Spleen (tissue), 11 donors: ENCODE measurements around the gene DDAH2. TPM values are rescaled to one million over a fixed set of nuclear protein-coding genes. Genes with fewer than 3 reads are reported as not detected.

ENCODE experiments used
- DNase-seq: peaks from one replicate; pipeline ENCODE4 v3.0.0-alpha.2; 2020
- H3K27ac ChIP-seq, 8 donors: fragments of 200-600 bp; sonication (generic) in 7 of 8; 1 replicate in 4 of 8; 2 replicates in 4 of 8; pipeline versions ENCODE4 v1.5.0 to v1.8.0; 2016 to 2021; ENCODE audit warnings: inconsistent platforms in 4 of 8, mild to moderate bottlenecking in 4 of 8, moderate library complexity in 1 of 8
- H3K27me3 ChIP-seq, 7 donors: fragments of 200-600 bp; sonication (generic) in 6 of 7; replicated peaks in 1 of 7; 1 replicate in 4 of 7; 2 replicates in 3 of 7; pipeline versions ENCODE4 v1.5.0 to v1.8.0; 2016 to 2021; ENCODE audit warnings: inconsistent platforms in 3 of 7, mild to moderate bottlenecking in 1 of 7
- H3K36me3 ChIP-seq, 6 donors: fragments of 200-600 bp; sonication (generic) in 5 of 6; 1 replicate in 4 of 6; 2 replicates in 2 of 6; pipeline versions ENCODE4 v1.5.0 to v1.8.0; 2016 to 2021; ENCODE audit warnings: inconsistent platforms in 2 of 6
- H3K4me1 ChIP-seq, 6 donors: fragments of 200-600 bp; sonication (generic) in 5 of 6; 1 replicate in 3 of 6; 2 replicates in 3 of 6; pipeline versions ENCODE4 v1.5.0 to v1.8.0; 2016 to 2021; ENCODE audit warnings: inconsistent platforms in 3 of 6
- H3K4me3 ChIP-seq, 8 donors: fragments of 200-600 bp; sonication (generic) in 7 of 8; 1 replicate in 4 of 8; 2 replicates in 4 of 8; pipeline versions ENCODE4 v1.5.0 to v1.8.0; 2016 to 2021; ENCODE audit warnings: inconsistent platforms in 4 of 8, mild to moderate bottlenecking in 4 of 8, moderate library complexity in 2 of 8
- H3K9me3 ChIP-seq, 8 donors: fragments of 200-600 bp; sonication (generic) in 7 of 8; 1 replicate in 4 of 8; 2 replicates in 4 of 8; pipeline versions ENCODE4 v1.5.0 to v1.8.0; 2016 to 2021; ENCODE audit warnings: inconsistent platforms in 4 of 8
- POLR2A ChIP-seq, 3 donors: fragments of 450-650 bp; IDR thresholded peaks; one replicate each; pipeline ENCODE4 v1.5.1; 2017; ENCODE audit warnings: antibody characterized with exemption in 3 of 3, mild to moderate bottlenecking in 1 of 3
- POLR2AphosphoS5 ChIP-seq, 3 donors: sonication (generic); formaldehyde crosslinking; IDR thresholded peaks; one replicate each; pipeline ENCODE4 v1.5.1; 2017; ENCODE audit warnings: antibody characterized with exemption in 3 of 3
- WGBS, 5 donors: extraction: QIAGEN DNeasy Blood & Tissue Kit in 3 of 5; methylation state at CpG; one replicate each; pipeline versions ENCODE4 v1.1.5 to v1.1.7; 2013 to 2018; 5-methylcytosine and 5-hydroxymethylcytosine counted together
- intact Hi-C: fragments of 100-400 bp; cut with DNase I; formaldehyde crosslinking; loops from one replicate; pipeline ENCODE4 v1.15.0; 2023; ENCODE audit warnings: low total_unique reads
- polyA plus RNA-seq, 3 donors: library from polyadenylated mRNA; stranded (reverse); fragments of 200-250 nt; gene quantifications; one replicate each; pipeline ENCODE4 v1.2.1, GENCODE V29; 2013
- total RNA-seq, 7 donors: library from RNA; depleted of rRNA in 3 of 7; stranded (reverse); fragments of >200 nt in 3 of 7; fragmentation: NEBNext Ultra II Directional in 4 of 7; extraction: Animal tissue kit (Norgen Biotek cat#: 25700) in 4 of 7; gene quantifications; one replicate each; pipeline versions ENCODE4 v1.1.0 to v1.2.1, GENCODE V29; 2016 to 2021
- TF ChIP-seq, protein P1 (sequence below), 11 experiments: fragments of 200-600 bp in 7 of 11; fragments of 450-650 bp in 4 of 11; sonication (generic) in 4 of 11; IDR thresholded peaks in 8 of 11; conservative IDR thresholded peaks in 3 of 11; 1 replicate in 7 of 11; 2 replicates in 4 of 11; pipeline versions ENCODE4 v1.4.0 to v1.8.0; 2016 to 2021; ENCODE audit warnings: antibody characterized with exemption in 11 of 11, inconsistent platforms in 4 of 11, mild to moderate bottlenecking in 1 of 11
- donor health status: healthy with polysubstance abuse.
- donor health status: DM: no; HTN: no; CAD: no; lungs with moderate emphysema.
- donor health status: DM: no; HTN: no; CAD: no.
- donor health status: Bipolar disorder and iron deficiency.
- donor health status: healthy.
- donor health status: DM: no; HTN: no; CAD: no.
- donor health status: DM: yes; HTN: yes; CAD: no.

DDAH2 gene
- total and polyA plus RNA-seq, 10 donors, result 63.0 to 116 (median 76.7) TPM

DNA sequence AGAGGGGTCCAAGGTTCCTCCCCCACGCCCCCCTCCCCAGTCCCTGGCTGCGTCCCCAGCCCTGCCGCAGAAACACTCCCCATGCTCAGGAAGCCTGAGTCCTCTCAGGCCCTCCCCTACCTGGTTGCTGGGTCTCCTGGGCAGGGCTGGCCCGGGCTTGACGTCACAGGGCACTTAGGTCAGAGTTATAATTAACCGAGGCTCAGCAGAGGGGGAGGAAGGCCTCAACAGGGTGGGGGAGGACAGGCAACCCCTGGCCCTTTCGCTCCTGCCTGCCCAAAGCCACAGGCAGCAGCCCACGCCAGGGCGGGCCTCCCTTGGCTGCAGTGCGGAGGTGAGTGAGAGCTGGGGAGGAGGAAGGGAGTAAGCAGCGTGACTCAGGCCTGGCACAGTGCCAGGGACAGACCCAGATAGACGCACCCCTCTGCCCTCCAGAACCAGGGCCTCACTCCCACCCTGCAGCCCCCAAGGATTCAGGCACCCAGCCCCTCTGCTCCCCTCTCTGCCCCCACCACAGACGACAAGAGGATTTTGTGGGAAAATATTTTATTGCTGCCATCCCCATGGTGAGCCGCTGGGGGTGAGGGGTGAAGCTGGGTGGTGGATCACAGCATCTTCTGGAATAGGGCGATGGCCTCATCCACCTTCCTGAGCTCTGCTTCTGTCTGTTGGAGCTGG lies 48.0 kb upstream of the DDAH2 start, which contains the start of gene VWA7:
VWA7 (minus strand) TSS at position 340 of the 678 bp plus-strand sequence. CDS start 549 bp downstream, outside the sequence.
- peak; percentile 90 for DNase-seq
- H3K4me3 ChIP-seq, result peak within 1 kb of the TSS in 1 of 8 donors; percentile 44
- peak within 1 kb of the TSS in 6 of 8 donors; percentile 7 to 80 (median 32) for H3K27ac ChIP-seq
- H3K4me1 ChIP-seq, result peaks cover 9 to 42% (median 26%) of the 10 kb centered on the region in 6 donors
- TF ChIP-seq POLR2A (IDR thresholded peaks at IDR 0.05), result no peak
- TF ChIP-seq POLR2AphosphoS5 (IDR thresholded peaks at IDR 0.05), result peak; percentile 77 to 85 (median 78)
- intact Hi-C loops, result no loop called here
- peaks cover 0 to 47% (median 41%) of the 10 kb centered on the region in 6 donors for H3K36me3 ChIP-seq
- WGBS, 5 donors, result 8 to 18% (median 14%) methylated on average over 11 to 15 of the region's 15 CpGs
- no peaks in the 10 kb centered on the region for H3K9me3 ChIP-seq
- no peaks in the 10 kb centered on the region for H3K27me3 ChIP-seq

DNA sequence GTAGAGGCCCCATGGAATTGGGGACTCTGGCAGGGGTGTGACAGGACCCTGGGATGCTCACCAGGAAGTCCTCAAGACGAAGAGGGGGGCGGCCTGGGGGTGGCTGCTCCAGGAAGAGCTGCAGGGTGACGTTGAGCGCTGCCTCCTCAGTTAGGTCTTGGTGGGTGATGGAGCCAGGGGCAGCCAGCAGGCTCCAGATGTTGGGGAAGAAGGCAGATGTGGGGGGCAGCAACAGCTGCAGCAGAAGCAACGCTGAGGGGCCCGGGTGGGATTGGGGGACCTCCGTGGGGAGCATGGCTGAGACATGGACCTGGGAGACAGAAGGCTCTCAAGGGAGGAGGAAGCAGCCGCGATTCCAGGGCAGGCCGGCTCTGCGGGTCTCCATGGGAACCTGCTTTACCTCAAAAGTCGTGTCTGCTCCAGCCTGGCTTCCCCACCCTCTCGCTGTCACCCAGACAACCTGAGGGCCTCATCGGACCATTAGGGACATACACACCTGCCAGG lies 47.4 kb upstream of the DDAH2 start:
- H3K36me3 ChIP-seq, result peaks cover 0 to 41% (median 35%) of the 10 kb centered on the region in 6 donors
- 19 to 40% (median 31%) methylated on average over 11 to 14 of the region's 14 CpGs for WGBS, 5 donors
- H3K27ac ChIP-seq, result peak overlapping the region in 6 of 8 donors; percentile 7 to 80 (median 32)
- peak; percentile 70 for DNase-seq
- TF ChIP-seq, protein P1, sequence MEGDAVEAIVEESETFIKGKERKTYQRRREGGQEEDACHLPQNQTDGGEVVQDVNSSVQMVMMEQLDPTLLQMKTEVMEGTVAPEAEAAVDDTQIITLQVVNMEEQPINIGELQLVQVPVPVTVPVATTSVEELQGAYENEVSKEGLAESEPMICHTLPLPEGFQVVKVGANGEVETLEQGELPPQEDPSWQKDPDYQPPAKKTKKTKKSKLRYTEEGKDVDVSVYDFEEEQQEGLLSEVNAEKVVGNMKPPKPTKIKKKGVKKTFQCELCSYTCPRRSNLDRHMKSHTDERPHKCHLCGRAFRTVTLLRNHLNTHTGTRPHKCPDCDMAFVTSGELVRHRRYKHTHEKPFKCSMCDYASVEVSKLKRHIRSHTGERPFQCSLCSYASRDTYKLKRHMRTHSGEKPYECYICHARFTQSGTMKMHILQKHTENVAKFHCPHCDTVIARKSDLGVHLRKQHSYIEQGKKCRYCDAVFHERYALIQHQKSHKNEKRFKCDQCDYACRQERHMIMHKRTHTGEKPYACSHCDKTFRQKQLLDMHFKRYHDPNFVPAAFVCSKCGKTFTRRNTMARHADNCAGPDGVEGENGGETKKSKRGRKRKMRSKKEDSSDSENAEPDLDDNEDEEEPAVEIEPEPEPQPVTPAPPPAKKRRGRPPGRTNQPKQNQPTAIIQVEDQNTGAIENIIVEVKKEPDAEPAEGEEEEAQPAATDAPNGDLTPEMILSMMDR (IDR thresholded peaks at IDR 0.05 in 8 of 11, conservative IDR thresholded peaks at IDR 0.05 in 3 of 11), result no peak
- intact Hi-C loops, result no loop called here
- H3K27me3 ChIP-seq, result no peaks in the 10 kb centered on the region
- peaks cover 9 to 47% (median 29%) of the 10 kb centered on the region in 6 donors for H3K4me1 ChIP-seq
- peak overlapping the region in 1 of 8 donors; percentile 44 for H3K4me3 ChIP-seq
- H3K9me3 ChIP-seq, result no peaks in the 10 kb centered on the region

DNA sequence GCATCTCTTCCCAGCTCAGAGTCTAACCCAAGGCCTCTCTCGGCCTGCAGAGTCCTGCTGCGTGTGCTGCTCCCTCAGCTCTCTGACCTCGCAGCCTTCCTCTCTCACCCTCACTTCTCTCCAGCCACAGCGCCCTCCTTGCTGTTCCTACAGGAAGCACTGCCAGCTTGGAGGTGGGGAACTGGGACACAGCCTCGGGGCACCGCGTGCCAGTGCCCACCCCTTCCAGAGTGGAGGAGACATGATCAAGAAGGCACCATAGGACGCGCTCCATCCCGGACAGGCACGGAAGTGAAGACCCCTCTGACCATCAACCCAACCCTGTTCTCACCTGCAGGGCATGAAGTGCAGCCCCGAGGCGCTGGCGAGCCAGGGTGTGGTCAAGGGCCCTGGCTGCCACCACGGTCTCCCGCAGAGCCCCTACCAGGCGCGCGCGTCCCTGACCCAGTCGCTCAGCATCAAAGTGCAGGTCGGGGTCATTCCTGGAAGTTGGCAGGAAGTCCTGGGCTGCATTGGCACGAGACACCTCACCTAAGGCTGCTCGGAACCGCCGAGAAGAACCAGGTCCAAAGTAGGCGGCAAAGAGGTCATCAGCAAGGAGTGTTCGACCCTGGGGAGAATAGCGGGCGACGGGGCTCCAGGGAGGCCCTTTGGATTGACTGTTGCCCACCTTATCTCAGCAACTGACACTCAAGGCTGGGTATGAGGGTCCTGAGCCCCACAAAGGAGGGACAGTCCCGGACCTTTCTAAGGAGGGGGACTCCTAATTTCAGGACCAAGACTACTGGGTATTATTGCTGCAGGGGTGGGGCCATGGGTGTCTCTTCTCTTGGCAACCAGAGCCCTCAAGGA lies 46.8 kb upstream of the DDAH2 start:
- H3K36me3 ChIP-seq, result peaks cover 0 to 34% (median 28%) of the 10 kb centered on the region in 6 donors
- peak overlapping the region in 1 of 8 donors; percentile 69 for H3K27ac ChIP-seq
- intact Hi-C loops, result no loop called here
- no peaks in the 10 kb centered on the region for H3K9me3 ChIP-seq
- WGBS, 5 donors, result 82 to 85% (median 84%) methylated on average over 30 to 32 of the region's 32 CpGs
- no peaks in the 10 kb centered on the region for H3K27me3 ChIP-seq
- H3K4me1 ChIP-seq, result peaks cover 9 to 54% (median 29%) of the 10 kb centered on the region in 6 donors
- TF ChIP-seq POLR2AphosphoS5 (IDR thresholded peaks at IDR 0.05) (no peak), POLR2A (IDR thresholded peaks at IDR 0.05) (no peak)
- TF ChIP-seq, protein P1 (IDR thresholded peaks at IDR 0.05 in 8 of 11, conservative IDR thresholded peaks at IDR 0.05 in 3 of 11), result no peak
- no peak overlapping the region for H3K4me3 ChIP-seq
- no peak for DNase-seq

DNA sequence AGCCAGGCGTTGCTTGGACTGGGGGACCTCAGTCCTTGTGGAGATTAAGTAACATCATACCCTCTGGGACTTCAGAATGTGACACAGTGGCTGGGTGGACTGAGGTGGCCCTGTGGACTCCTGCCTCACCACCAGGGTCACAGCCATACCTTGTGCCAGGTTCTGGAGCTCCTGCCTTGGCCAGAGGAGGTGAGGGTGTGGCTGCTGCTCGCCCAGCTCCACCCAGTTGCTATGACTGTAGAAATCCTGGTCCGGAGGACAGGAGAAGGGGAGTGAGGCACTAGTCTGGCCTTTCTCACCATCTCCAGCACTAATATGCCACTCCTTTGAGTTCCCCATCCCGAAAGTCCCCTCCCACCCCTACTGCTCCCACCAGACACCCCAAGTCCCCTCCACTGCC lies 46.1 kb upstream of the DDAH2 start:
- intact Hi-C loops, result no loop called here
- WGBS, 5 donors, result 79 to 91% (median 87%) methylated on average over 3 to 4 of the region's 4 CpGs
- Histone ChIP-seq H3K27ac (no peak overlapping the region), H3K27me3 (no peaks in the 10 kb centered on the region), H3K36me3 (peaks cover 0 to 27% (median 21%) of the 10 kb centered on the region in 6 donors), H3K4me3 (no peak overlapping the region), H3K9me3 (no peaks in the 10 kb centered on the region), H3K4me1 (peaks cover 9 to 58% (median 30%) of the 10 kb centered on the region in 6 donors)
- no peak for DNase-seq
- TF ChIP-seq POLR2A (IDR thresholded peaks at IDR 0.05) (no peak), POLR2AphosphoS5 (IDR thresholded peaks at IDR 0.05) (no peak)
- TF ChIP-seq, protein P1 (IDR thresholded peaks at IDR 0.05 in 8 of 11, conservative IDR thresholded peaks at IDR 0.05 in 3 of 11), result no peak
